ENCODE measurements around the gene TBCK.

TBCK gene

DNA sequence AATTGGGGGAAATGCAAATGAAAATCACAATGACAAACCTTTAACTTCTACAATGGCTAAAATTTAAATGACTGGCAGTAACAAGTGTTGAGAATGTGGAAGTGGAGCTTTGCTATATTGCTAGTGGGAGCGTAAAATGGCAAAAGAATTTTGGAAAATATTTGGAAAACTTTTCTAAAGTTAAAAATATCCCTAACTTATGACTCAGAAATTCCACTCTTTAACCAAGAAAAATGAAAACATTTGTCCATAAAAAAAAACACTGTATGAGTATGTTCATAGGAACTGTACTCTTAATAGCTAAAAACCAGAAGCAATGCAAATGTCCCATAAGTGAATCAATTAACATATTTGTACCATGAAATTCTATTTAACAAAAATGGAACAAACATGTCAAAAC is 3.6 kb downstream of the TBCK start:
- no peaks in the 10 kb centered on the region for H3K9me3 ChIP-seq (ENCODE audit: control insufficient read depth, low read length)
- peaks cover 7% of the 10 kb centered on the region for H3K79me2 ChIP-seq
- TF ChIP-seq, protein P1, sequence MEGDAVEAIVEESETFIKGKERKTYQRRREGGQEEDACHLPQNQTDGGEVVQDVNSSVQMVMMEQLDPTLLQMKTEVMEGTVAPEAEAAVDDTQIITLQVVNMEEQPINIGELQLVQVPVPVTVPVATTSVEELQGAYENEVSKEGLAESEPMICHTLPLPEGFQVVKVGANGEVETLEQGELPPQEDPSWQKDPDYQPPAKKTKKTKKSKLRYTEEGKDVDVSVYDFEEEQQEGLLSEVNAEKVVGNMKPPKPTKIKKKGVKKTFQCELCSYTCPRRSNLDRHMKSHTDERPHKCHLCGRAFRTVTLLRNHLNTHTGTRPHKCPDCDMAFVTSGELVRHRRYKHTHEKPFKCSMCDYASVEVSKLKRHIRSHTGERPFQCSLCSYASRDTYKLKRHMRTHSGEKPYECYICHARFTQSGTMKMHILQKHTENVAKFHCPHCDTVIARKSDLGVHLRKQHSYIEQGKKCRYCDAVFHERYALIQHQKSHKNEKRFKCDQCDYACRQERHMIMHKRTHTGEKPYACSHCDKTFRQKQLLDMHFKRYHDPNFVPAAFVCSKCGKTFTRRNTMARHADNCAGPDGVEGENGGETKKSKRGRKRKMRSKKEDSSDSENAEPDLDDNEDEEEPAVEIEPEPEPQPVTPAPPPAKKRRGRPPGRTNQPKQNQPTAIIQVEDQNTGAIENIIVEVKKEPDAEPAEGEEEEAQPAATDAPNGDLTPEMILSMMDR (IDR thresholded peaks at IDR 0.05), result no peak
- H3K9ac ChIP-seq, result no peak overlapping the region
- no peak overlapping the region for H2AFZ ChIP-seq
- H3K4me2 ChIP-seq (ENCODE audit: low read length), result no peak overlapping the region
- H3K4me3 ChIP-seq (ENCODE audit: low read depth, low read length), result no peak overlapping the region
- H3K27me3 ChIP-seq (ENCODE audit: control insufficient read depth, insufficient read depth, low read length), result no peaks in the 10 kb centered on the region
- no peak overlapping the region for H3K27ac ChIP-seq
- peaks cover 2% of the 10 kb centered on the region for H3K4me1 ChIP-seq
- no peaks in the 10 kb centered on the region for H3K36me3 ChIP-seq (ENCODE audit: control insufficient read depth, insufficient read depth, low read length)

DNA sequence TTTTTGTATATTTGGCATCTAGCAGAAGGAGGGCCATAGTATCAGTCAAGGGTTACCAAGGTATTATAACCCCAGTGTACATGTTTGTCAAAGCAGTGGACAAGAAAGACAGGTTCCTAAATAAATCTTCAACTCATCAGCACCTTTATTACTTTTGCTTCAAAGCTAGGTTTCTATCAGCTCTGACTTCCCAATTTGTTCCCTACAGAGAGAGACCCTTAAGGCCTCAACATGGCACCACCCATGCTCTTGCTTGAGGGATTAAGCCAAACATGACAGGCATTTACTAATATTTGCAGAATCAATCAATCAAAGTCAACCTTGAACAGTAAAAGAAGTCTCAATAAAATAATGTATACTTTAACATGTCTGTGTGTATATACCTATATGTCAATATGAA is 9.4 kb downstream of the TBCK start:
- no peak overlapping the region for H3K4me3 ChIP-seq (ENCODE audit: low read depth, low read length)
- no peak overlapping the region for H3K27ac ChIP-seq
- no peaks in the 10 kb centered on the region for H3K27me3 ChIP-seq (ENCODE audit: control insufficient read depth, insufficient read depth, low read length)
- TF ChIP-seq, protein P1 (IDR thresholded peaks at IDR 0.05), result no peak
- no peak overlapping the region for H3K4me2 ChIP-seq (ENCODE audit: low read length)
- no peaks in the 10 kb centered on the region for H3K36me3 ChIP-seq (ENCODE audit: control insufficient read depth, insufficient read depth, low read length)
- H3K9ac ChIP-seq, result no peak overlapping the region
- no peaks in the 10 kb centered on the region for H3K4me1 ChIP-seq
- H3K79me2 ChIP-seq, result peaks cover 11% of the 10 kb centered on the region
- H3K9me3 ChIP-seq (ENCODE audit: control insufficient read depth, low read length), result no peaks in the 10 kb centered on the region
- no peak overlapping the region for H2AFZ ChIP-seq

DNA sequence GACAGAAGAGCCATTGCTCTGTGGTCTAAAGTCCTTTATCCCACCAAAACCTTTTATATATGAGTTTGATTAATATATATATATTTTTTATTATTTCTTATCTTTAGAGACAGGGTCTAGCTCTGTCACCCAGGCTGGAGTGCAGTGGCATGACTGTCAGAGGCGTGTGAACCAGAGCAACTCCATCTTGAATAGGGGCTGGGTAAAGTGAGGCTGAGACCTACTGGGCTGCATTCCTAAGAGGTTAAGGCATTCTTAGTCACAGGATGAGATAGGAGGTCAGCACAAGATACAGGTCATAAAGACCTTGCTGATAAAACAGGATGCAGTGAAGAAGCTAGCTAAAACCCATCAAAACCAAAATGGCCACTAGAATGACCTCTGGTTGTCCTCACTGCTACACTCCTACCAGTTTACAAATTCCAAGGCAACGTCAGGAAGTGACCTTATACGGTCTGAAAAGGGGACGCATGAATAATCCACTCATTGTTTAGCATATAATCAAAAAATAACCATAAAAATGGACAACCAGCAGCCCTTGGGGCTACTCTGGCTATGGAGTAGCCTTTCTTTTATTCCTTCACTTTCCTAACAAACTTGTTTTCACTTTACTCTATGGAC is 10.5 kb downstream of the TBCK start:
- Histone ChIP-seq H3K36me3 (ENCODE audit: control insufficient read depth, insufficient read depth, low read length) (no peaks in the 10 kb centered on the region), H3K79me2 (peaks cover 11% of the 10 kb centered on the region), H3K9ac (no peak overlapping the region), H2AFZ (no peak overlapping the region), H3K4me1 (no peaks in the 10 kb centered on the region), H3K9me3 (ENCODE audit: control insufficient read depth, low read length) (no peaks in the 10 kb centered on the region), H3K4me2 (ENCODE audit: low read length) (no peak overlapping the region), H3K27ac (no peak overlapping the region), H3K4me3 (ENCODE audit: low read depth, low read length) (no peak overlapping the region), H3K27me3 (ENCODE audit: control insufficient read depth, insufficient read depth, low read length) (no peaks in the 10 kb centered on the region)
- TF ChIP-seq, protein P1 (IDR thresholded peaks at IDR 0.05), result no peak

DNA sequence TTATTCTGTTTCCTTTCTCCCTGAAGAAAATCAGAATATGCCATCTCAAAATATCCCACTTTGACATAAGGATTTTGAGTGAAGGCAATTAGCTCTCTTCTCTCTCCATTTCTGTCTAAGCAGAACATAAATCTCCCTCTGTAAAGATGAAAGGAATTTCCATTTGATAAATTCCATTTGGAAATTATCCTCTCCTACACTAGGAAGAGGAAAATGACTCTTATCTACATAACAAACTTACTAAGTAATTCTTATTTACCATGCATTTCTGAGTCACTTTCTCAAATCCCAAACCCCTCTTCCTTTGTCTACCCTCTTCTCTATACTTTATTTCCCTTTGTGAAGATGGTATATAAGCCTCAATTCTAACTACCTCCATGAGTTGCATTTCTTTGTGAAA is 11.4 kb downstream of the TBCK start:
- TF ChIP-seq, protein P1 (IDR thresholded peaks at IDR 0.05), result no peak
- no peak overlapping the region for H3K4me3 ChIP-seq (ENCODE audit: low read depth, low read length)
- no peaks in the 10 kb centered on the region for H3K36me3 ChIP-seq (ENCODE audit: control insufficient read depth, insufficient read depth, low read length)
- H3K27ac ChIP-seq, result no peak overlapping the region
- H3K79me2 ChIP-seq, result peaks cover 11% of the 10 kb centered on the region
- no peaks in the 10 kb centered on the region for H3K4me1 ChIP-seq
- H2AFZ ChIP-seq, result no peak overlapping the region
- no peaks in the 10 kb centered on the region for H3K9me3 ChIP-seq (ENCODE audit: control insufficient read depth, low read length)
- no peak overlapping the region for H3K4me2 ChIP-seq (ENCODE audit: low read length)
- H3K9ac ChIP-seq, result no peak overlapping the region
- no peaks in the 10 kb centered on the region for H3K27me3 ChIP-seq (ENCODE audit: control insufficient read depth, insufficient read depth, low read length)
